K562 (cell line): ENCODE measurements around the gene SRRM5. TPM values are rescaled to one million over a fixed set of nuclear protein-coding genes. Genes with fewer than 3 reads are reported as not detected.
A peak's percentile ranks its signal among the peaks of the same experiment; 100 is the strongest.

Experiments
- HCFC1 ChIP-seq: IDR thresholded peaks from 2 replicates; pipeline ENCODE4 v1.6.1; 2012; ENCODE audit warnings: low read depth, low read length, improper control_type of control experiment
- NFIX ChIP-seq: fragments of 250-450 bp; sonication (Bioruptor Pico); IDR thresholded peaks from 2 replicates; pipeline ENCODE4 v1.4.0; 2020; ENCODE audit warnings: low read depth, mild to moderate bottlenecking, moderate library complexity
- SAP30 ChIP-seq: fragments of 200-600 bp; sonication (generic); IDR thresholded peaks from 2 replicates; pipeline ENCODE4 v1.6.1; 2012; ENCODE audit warnings: borderline replicate concordance, low read depth, mild to moderate bottlenecking, moderate library complexity, low read length, control low read depth, inconsistent platforms; ENCODE audit not compliant: insufficient read depth, poor library complexity, severe bottlenecking
- TAF1 ChIP-seq: IDR thresholded peaks from 2 replicates; pipeline ENCODE4 v1.6.1; 2011; ENCODE audit warnings: mild to moderate bottlenecking, low read length, moderate library complexity; ENCODE audit not compliant: insufficient read depth, control insufficient read depth, severe bottlenecking; ENCODE audit errors: extremely low read depth
- ZNF644 ChIP-seq: fragments of 200-800 bp; sonication (Bioruptor generic); IDR thresholded peaks from 2 replicates; pipeline ENCODE4 v1.6.1; 2016; ENCODE audit warnings: low read depth, missing genetic modification characterization, missing compliant biosample characterization
- polyA plus RNA-seq, 8 experiments: library from polyadenylated mRNA; depleted of rRNA in 4 of 8; stranded (reverse) in 5 of 8; unstranded in 3 of 8; fragments of >200 nt; fragmentation: Nextera tagmentation in 2 of 8; fragmentation: Illumina TruSeq in 1 of 8; extraction: Ambion mirVana in 2 of 8; extraction: Trizol in 1 of 8; gene quantifications; 2 replicates each; pipeline versions ENCODE4 v1.2.1 to v1.2.3, GENCODE V29; 2011 to 2014; ENCODE audit warnings: inconsistent platforms in 1 of 8, missing spikeins in 1 of 8
- total RNA-seq, 7 experiments: library from RNA; depleted of rRNA in 6 of 7; stranded (reverse); fragments of >200 nt in 6 of 7; fragmentation: Illumina TruSeq in 2 of 7; extraction: Trizol in 2 of 7; gene quantifications; 2 replicates each; pipeline versions ENCODE4 v1.2.1 to v1.2.3, GENCODE V29; 2011 to 2021; ENCODE audit warnings: low replicate concordance in 1 of 7
- TF ChIP-seq, protein P1 (sequence below): fragments of 450-650 bp; IDR thresholded peaks from 2 replicates; pipeline ENCODE4 v1.6.1; 2016; ENCODE audit warnings: antibody characterized with exemption
- TF ChIP-seq, protein P2 (sequence below): sonication (generic); formaldehyde crosslinking; IDR thresholded peaks from 2 replicates; pipeline ENCODE4 v1.8.1; 2023; ENCODE audit warnings: mild to moderate bottlenecking, missing genetic modification reagents
- TF ChIP-seq, protein P3 (sequence below): fragments of 250-450 bp; sonication (Bioruptor Pico); IDR thresholded peaks from 2 replicates; pipeline ENCODE4 v1.4.0; 2020; ENCODE audit warnings: mild to moderate bottlenecking, moderate library complexity, borderline replicate concordance

The SRRM5 gene
- total and polyA plus RNA-seq, 9 of the 15 experiments (the other 6 are each of a cell fraction or from before 2014, with no cell fraction given): 0.09 to 0.45 (median 0.18) TPM; not detected in 2

GRCh38 chr19:43575156-43575950 is 36.5 kb upstream of the SRRM5 start, which contains the start of the genes PINLYP and XRCC1 (continued):
- TF ChIP-seq, protein P1, sequence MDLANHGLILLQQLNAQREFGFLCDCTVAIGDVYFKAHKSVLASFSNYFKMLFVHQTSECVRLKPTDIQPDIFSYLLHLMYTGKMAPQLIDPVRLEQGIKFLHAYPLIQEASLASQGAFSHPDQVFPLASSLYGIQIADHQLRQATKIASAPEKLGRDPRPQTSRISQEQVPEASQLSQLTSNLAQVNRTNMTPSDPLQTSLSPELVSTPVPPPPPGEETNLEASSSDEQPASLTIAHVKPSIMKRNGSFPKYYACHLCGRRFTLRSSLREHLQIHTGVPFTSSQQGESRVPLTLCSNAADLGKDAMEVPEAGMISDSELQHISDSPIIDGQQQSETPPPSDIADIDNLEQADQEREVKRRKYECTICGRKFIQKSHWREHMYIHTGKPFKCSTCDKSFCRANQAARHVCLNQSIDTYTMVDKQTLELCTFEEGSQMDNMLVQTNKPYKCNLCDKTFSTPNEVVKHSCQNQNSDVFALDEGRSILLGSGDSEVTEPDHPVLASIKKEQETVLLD: peak; percentile 91
- TF ChIP-seq SAP30: peak; percentile 88
- TF ChIP-seq NFIX (CRISPR knock-in tag): no peak
- peak; percentile 54 for TF ChIP-seq TAF1
- TF ChIP-seq, protein P2, sequence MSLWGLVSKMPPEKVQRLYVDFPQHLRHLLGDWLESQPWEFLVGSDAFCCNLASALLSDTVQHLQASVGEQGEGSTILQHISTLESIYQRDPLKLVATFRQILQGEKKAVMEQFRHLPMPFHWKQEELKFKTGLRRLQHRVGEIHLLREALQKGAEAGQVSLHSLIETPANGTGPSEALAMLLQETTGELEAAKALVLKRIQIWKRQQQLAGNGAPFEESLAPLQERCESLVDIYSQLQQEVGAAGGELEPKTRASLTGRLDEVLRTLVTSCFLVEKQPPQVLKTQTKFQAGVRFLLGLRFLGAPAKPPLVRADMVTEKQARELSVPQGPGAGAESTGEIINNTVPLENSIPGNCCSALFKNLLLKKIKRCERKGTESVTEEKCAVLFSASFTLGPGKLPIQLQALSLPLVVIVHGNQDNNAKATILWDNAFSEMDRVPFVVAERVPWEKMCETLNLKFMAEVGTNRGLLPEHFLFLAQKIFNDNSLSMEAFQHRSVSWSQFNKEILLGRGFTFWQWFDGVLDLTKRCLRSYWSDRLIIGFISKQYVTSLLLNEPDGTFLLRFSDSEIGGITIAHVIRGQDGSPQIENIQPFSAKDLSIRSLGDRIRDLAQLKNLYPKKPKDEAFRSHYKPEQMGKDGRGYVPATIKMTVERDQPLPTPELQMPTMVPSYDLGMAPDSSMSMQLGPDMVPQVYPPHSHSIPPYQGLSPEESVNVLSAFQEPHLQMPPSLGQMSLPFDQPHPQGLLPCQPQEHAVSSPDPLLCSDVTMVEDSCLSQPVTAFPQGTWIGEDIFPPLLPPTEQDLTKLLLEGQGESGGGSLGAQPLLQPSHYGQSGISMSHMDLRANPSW (CRISPR knock-in tag): no peak
- TF ChIP-seq, protein P3, sequence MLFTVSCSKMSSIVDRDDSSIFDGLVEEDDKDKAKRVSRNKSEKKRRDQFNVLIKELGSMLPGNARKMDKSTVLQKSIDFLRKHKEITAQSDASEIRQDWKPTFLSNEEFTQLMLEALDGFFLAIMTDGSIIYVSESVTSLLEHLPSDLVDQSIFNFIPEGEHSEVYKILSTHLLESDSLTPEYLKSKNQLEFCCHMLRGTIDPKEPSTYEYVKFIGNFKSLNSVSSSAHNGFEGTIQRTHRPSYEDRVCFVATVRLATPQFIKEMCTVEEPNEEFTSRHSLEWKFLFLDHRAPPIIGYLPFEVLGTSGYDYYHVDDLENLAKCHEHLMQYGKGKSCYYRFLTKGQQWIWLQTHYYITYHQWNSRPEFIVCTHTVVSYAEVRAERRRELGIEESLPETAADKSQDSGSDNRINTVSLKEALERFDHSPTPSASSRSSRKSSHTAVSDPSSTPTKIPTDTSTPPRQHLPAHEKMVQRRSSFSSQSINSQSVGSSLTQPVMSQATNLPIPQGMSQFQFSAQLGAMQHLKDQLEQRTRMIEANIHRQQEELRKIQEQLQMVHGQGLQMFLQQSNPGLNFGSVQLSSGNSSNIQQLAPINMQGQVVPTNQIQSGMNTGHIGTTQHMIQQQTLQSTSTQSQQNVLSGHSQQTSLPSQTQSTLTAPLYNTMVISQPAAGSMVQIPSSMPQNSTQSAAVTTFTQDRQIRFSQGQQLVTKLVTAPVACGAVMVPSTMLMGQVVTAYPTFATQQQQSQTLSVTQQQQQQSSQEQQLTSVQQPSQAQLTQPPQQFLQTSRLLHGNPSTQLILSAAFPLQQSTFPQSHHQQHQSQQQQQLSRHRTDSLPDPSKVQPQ (CRISPR knock-in tag): no peak
- no peak for TF ChIP-seq ZNF644 (tag)
- peak; percentile 65 for TF ChIP-seq HCFC1
